HG03432 (cell line): Measurements from ENCODE around the gene C12orf42.
"Not testable (repeated sequence)": the region's sequence is repeated elsewhere in the genome, so short reads cannot be mapped to it uniquely, and the experiment has no call there.

ENCODE experiments used
- ATAC-seq: cut with Tn5 transposase; IDR thresholded peaks from one replicate; pipeline ENCODE4 v1.9.1; 2021; ENCODE audit warnings: mild to moderate bottlenecking, moderate library complexity; ENCODE audit not compliant: unreplicated experiment

The C12orf42 gene

DNA sequence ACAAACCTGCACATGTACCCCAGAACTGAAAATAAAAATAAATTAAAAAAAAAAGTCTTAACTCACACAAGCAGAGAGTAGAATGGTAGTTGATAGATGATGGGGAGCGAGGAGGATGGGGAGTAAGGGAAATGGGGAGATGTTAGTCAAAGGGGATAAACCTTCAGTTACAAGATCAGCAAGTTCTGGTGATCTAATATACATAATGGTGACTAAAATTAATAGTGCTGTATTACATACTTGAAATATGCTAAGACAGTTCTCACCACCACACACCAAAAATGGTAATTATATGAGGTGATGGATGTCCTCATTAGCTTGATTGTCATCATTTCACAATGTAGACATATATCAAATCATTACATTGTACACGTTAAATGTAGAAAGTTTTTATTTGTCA is 3.2 kb upstream of the C12orf42 start:
- ATAC-seq: no peak

DNA sequence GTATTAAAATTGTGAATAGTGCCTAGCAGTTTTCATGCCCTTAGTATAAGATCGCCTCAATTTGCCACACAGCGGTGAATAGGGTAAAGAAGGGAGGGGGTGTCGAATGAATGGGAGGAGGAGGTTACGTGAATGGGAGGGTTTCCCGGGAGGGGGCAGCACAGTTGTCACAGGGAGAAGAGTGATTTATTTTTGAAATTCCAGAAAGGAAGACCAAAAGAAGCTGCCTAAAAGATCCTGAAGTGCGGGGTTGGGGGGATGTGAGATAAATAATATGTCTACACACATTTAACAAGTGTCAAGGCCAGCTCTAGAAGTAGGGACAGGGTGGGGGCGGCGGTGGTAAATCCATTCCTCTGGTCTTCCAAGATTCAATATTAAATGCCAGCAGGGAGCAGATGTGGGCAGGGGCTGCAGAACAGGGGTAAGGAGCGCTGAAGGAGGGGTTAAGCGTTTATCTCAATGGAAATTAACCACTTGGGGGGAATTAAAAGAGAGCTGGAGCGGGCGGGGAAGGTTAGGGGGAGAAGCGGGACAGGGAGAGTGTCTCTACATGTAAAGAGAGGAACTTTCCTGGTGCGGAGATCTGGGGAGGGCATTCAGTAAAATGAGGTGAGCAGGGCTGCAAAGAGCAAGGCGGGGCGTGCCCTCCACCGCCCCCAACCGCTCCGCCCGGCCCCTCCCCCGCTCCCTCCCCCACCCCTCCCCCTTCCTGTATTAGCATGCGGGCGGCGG is 867 bp downstream of the C12orf42 start:
- no peak for ATAC-seq

DNA sequence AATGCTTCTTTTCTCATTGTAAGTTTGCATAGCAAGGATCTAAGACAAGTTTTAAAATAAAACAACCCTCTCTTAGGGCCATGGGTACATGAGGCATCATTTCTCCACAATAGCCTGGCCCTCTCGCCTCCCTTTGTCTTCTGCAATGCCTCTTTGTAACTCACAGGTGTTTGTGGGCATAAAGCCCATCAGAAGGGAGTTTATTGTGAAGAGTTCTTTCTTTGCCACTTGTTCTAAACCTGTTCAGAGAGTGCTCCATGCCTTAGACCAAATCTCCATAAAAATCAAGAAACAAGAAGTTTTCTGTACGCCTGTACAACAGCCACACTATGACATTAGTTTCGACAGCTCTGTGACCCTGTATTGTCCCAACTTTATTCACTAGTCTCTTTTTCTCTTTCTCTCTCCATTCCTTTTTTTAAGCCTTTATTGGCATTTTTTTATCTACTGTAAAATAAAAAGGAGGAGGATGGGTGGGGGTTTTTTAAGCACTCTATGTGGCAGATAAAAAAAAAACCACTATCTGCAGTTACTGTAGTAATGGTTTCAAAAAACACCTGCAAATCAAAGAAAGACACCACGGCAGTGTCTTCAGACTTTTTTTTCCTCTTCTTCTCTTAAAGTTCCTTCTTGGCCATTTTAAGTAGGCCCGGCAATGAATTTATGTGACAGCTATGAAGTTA is 1.6 kb downstream of the C12orf42 start:
- ATAC-seq: no peak

DNA sequence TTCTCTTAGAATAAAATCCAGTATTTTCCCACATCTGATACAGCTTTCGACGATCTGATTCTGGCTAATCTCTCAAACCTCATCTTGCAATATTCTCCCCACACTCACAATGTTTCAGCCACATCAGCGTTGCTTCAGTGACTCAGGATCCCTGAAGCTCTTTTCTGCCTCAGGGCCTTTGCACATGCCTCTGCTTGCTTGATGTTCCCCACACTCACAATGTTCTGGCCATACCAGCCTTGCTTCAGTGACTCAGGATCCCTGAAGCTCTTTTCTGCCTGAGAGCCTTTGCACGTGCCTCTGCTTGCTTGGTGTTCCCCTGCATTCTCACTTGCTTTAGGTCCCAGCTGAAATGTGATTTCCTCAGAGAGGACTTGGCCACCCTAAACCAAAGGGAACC is 2.6 kb downstream of the C12orf42 start:
- ATAC-seq: no peak

DNA sequence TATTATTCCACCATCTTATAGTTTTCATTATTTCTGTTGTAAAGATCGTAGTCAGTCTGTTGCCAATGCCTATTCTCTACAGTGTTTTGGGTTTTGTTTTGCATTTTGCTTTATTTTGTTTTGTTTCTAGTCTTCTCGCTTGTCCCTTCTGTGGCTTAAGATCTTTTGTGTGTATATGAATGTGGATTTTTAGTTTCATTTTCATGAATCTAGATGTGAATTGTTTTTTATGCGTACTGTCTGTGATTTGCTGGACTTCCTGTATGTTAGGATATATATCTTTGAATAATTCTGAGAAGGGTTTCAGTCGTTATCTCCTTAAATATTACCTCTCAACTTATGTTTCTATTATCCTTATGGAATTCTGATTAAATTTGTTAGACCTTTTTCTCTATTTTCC is 13.4 kb downstream of the C12orf42 start:
- ATAC-seq: no peak

DNA sequence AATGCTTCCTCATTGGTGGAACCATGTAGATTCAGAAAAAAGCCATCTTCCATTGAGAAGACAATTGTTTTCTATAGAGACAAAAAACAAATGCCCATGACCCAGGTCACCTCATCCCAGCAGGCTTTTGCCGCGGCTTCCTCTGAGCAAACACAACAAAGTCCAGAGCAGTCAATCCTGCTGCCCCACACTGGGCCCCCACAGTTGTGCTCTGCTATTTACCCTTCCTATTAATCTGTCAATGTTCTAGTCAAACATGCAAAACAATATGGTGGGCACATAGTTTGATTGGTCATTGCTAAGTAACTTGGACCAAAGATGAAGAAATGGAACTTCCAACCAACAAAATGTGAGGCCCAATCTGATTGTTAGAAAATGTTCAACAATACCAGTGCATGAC is 20.7 kb downstream of the C12orf42 start:
- no peak for ATAC-seq

DNA sequence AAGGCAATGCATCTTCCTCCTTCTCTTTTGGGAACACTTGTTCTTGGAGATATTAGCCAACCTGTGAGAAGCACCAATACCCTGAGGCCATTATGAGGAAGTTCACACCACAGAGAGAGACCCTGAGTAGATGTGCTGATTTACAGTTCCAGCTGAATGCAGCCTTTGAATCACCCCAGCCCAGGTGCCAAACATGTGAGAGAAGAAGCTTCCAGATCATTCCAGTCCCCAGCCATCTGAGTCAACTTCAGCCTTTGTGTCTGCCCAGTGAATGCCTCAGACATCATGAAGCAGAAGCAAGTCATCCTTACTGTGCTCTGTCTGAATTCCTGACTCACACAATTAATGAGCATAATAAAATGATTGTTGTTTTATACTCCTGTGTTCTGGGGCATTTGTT is 25.1 kb downstream of the C12orf42 start:
- ATAC-seq: no peak

DNA sequence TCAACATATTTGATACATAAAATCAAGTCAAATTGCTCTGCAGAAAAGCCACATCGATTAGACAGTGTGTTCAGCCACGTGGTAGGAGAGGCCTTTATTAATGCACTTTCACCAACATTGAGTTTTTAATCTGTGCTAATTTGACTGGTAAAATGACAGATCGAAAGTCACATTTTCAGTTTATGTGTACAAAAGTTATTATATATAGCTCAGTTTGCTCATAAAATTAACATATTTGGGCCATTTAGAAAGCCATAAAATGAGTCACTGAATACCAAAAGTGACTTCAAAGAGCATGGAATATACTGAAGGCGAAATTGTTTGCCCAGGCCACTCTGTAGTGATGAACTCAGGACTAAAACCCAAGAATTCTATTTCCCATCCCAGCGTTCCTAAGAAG is 26.0 kb downstream of the C12orf42 start:
- ATAC-seq: peak; percentile 64

DNA sequence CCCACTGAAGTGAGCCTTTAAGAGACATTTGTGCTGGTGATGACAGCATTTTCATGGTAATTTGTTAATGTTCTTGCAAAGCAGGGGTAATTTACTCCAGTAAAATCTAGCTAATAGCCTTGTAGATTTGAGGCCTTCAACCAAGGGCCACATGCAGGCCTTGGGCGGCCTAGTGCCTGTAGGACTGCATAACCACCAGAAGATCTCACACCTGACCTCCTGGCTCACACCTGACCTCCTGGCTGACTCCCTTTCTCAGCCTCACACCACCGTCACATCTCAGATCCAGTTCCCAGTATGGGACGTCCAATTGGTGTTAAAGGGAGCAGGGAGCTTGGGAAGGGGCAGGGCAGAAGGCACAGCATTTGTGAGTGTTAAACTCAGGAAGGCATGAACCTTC is 26.9 kb downstream of the C12orf42 start:
- no peak for ATAC-seq

DNA sequence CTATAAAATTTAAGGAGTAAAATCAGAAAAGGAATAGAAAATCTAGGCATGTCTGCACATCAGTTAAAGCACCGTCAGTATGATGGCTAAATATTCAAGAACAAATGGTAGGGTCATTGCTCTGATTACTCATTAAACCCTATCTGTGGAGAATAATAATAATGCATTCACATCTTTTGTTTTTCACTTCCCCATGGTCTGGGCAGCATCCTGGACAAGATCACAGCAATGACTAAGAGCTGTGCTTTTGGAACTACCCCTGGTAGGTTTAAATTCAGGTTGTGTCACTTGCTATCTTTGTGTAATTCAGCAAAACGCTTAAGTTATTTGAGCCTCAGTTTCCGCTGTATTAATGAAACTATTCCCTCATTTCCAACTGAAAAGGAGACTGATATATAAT is 33.1 kb downstream of the C12orf42 start:
- ATAC-seq: peak; percentile 99

DNA sequence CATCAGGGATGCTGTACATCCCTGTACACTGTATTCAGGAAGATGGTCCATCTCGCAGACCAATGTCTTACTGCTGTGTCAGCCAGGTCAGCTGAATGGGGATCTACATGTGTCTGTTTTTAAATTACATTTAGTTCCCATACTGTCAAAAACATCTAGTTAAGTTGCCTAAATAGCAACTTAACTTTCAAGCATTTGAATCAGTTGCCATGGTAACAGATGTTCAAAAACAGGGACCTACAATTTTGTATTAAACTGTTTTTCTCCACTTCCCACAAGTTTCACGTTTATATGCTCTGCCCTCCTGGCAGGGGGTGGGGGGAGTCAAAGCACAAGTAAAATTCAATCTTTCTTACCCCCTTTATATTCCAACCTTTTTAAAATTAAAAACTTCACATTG is 38.3 kb downstream of the C12orf42 start:
- ATAC-seq: no peak

DNA sequence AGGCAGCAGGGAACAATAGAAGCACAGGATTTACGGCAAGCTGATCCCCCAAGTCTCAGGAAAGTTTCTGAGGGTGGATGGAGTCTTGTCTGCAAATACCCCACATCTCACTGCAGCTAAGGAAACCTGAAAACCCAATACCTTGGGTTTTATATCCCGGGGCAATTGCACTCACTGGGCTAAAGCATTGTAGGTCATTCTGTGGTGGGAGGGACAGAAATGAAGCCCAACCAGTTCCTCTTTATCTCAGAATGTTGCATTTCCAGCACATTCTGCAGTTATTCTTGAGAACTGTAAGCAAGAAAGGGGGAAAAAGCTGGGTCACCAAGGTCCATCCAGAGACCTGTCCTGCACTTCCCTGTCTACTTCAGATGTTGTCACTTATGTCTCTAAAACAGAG is 39.8 kb downstream of the C12orf42 start:
- no peak for ATAC-seq

DNA sequence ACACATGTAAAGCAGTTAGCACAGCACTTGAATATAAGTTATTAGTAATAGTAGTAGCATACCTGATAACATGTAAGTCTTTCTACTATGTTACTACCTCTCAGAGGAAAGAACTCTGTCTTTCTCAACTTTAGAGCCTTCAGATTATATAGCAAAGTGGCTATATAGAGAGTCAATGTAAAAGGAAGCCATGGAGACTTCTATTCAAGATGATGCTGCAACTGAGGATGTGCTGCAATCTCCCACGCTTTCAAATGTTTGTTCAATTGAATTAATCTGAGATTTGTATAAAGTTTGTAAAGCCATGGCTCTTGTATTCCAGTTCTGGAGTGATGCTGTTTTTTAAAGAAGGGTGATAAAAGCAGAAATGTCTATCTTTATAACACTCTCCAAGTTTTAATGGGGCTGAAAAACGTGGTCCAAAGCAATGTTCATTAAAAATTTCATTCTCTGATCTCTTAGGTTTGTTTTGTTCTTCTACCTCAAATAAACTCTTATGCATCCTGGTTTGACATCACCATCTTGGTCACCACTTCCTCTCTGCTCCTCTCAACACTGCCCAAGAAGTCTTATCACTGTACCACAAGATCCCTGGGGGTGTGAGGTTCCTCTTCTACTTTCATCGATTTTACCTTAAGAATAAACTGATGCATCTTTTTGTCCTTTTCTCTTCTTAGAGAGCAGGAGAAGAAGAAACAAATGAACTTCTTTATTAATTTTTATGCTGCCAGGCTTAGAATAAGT is 40.6 kb downstream of the C12orf42 start:
- peak; percentile 80 for ATAC-seq

DNA sequence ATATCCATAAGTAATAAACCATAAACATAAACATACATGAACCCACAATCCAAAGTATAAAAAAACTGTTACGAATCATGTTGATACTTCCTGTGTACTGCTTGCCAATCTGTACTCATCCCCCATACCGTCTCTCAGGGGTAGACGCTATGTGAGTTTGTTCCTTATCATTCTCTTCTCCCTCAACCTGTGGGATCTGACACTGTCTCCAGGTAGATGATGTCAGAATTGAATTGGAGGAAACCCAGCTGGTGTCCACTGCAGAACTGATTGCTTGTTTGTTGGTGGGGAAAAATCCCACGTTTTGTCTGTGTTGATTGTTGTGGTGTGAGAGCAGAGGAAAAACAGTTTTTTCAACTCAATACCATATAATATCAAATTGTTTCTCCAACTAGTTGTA is 50.8 kb downstream of the C12orf42 start:
- ATAC-seq: no peak

DNA sequence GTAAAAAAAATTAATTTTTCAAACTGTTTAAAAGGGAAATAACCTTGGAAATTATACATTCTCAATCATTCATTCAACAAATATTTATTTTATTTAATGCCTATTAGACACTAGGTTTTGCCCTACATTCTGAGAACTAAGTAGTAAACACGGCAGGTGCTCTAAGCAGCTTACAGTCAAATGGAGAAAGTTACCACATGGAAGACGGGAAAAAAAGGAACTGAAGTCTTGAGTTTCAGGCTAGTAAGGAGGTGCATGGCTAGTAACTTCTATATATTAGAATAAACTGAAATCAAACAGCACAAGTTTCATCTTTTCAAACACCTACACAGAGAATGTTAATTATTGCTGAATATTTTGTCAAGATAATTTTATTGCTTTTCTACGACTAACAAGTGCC is 52.9 kb downstream of the C12orf42 start:
- peak; percentile 31 for ATAC-seq

DNA sequence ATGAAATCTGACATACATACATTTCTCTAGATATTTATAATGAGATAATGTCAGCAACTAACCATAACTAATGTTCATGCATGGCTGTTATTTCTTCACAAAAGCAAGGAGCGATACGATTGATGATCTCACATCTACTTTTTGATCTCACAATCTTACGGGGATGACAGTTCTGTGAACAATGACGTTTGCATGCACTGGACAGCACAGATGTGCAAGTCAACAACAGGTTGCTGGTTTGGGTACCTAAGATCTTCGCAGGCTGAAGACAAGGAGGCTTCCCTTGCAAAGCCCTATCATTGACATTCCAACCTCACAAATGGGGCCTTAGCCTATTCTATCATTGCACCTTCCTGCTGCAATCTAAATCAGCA is 53.6 kb downstream of the C12orf42 start:
- ATAC-seq: no peak

DNA sequence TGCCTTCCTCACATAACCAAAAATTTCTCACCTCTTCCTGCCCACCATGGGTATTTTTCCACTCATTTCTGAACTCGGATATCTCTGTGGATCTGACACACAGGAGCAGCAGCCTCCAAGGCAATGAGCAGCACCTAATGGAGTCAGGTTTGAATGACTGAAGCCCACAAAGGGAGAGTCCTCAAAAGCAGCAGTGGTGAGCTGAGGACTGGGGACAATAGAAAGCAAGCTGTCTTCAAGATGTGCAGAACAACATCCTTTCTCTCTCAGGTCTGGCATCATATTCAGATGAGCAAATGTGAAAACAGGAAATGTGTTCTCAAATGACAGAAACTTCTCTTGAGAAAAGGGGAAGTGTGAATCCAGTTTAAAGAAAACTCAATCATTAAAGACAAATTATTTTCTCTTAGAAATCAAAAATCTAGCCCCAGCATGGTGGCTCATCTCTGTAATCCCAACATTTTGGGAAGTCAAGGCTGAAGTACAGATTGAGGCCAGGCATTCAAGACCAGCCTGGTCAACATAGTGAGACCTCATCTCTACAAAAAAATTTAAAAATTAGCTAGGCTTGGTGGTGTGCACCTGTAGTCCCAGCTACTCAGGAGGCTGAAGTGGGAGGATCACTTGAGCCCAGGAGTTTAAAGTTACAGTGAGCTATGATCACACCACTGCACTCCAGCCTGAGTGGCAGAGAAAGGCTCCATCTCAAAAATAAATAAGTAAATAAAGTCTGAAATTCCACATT is 54.2 kb downstream of the C12orf42 start:
- peak; percentile 97 for ATAC-seq

DNA sequence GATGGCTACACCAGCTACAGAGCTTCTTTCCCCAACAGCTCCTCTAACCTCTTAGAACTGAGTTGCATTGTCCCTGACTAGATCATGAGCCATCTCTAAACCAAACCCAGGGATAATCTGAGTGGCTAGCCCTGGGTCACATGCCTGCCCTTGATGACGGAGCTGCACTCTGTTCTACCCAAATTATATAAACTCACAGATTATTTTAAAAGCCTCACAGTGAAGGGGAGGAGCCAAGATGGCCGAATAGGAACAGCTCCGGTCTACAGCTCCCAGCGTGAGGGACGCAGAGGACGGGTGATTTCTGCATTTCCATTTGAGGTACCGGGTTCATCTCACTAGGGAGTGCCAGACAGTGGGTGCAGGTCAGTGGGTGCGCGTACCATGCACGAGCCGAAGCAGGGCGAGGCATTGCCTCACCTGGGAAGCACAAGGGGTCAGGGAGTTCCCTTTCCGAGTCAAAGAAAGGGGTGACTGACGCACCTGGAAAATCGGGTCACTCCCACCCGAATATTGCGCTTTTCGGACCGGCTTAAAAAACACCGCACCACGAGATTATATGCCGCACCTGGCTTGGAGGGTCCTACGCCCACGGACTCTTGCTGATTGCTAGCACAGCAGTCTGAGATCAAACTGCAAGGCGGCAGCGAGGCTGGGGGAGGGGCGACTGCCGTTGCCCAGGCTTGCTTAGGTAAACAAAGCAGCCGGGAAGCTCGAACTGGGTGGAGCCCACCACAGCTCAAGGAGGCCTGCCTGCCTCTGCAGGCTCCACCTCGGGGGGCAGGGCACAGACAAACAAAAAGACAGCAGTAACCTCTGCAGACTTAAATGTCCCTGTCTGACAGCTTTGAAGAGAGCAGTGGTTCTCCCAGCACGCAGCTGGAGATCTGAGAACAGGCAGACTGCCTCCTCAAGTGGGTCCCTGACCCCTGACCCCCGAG is 61.3 kb downstream of the C12orf42 start:
- not testable (repeated sequence) for ATAC-seq

DNA sequence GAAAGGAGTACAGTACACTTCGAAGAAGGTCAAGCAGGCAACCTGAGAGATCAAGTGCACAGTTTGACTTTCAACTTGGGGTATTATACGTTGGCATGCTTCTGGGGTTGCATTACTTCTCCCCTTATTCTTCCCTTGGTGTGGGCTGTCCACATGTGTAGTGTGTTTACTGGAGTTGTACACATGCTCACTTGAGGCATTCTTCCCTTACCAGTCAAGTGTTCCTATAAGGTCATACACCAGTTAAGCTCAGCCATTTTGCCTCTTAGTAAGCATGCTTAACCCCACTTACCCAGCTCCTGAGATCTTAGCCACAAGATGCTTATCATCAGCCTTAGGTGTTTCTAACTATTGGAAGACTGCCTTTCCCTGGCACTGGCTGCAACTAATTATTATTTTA is 63.8 kb downstream of the C12orf42 start:
- ATAC-seq: no peak

DNA sequence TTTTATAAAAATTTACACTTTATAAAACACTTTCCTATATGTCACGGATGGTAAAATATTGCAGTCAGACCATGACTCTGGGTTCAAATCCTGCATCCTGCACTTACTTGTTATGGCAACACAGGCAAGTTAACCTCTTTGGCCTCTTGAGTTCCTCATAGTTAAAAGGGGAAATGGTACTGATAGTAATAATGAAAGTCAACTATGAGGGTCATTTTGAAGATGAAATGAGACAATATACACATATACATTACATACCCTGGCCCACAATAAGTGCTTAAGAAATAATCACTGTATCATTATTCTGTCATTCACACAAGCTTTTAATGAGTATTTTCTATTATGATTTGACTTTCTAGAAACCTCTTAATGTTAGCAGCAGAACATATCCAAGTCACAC is 64.4 kb downstream of the C12orf42 start:
- no peak for ATAC-seq
